Stomach (tissue), 4 donors: ENCODE results near the gene NLGN1.

Experiments used
- POLR2AphosphoS5 ChIP-seq, 3 donors: sonication (generic); formaldehyde crosslinking; IDR thresholded peaks; one replicate each; pipeline ENCODE4 v1.6.1; 2016; ENCODE audit warnings: antibody characterized with exemption in 3 of 3
- TF ChIP-seq, protein P1 (sequence below), 7 experiments: fragments of 450-650 bp in 4 of 7; fragments of 200-600 bp in 3 of 7; sonication (generic) in 3 of 7; IDR thresholded peaks; one replicate each; pipeline ENCODE4 v1.5.1; 2016 to 2019; ENCODE audit warnings: antibody characterized with exemption in 7 of 7, control low read depth in 2 of 7, mild to moderate bottlenecking in 1 of 7

DNA sequence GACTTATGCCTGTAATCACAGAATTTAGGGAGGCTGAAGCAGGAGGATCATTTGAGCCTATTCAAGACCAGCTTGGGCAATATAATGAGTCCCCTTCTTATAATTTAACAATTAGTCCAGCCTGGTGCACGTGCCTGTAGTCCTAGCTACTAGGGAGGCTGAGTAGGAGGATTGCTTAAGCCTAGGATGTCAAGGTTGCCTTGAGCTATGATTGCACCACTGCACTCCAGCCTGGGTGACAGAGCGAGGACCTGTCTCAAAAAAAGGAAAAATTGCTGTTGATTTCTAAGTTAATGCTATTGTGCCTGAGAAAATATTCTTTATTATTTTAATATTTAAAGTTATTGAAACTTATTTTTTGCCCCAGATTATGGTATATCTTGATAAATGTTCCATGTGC is 159.0 kb downstream of the NLGN1 start:
- TF ChIP-seq, protein P1, sequence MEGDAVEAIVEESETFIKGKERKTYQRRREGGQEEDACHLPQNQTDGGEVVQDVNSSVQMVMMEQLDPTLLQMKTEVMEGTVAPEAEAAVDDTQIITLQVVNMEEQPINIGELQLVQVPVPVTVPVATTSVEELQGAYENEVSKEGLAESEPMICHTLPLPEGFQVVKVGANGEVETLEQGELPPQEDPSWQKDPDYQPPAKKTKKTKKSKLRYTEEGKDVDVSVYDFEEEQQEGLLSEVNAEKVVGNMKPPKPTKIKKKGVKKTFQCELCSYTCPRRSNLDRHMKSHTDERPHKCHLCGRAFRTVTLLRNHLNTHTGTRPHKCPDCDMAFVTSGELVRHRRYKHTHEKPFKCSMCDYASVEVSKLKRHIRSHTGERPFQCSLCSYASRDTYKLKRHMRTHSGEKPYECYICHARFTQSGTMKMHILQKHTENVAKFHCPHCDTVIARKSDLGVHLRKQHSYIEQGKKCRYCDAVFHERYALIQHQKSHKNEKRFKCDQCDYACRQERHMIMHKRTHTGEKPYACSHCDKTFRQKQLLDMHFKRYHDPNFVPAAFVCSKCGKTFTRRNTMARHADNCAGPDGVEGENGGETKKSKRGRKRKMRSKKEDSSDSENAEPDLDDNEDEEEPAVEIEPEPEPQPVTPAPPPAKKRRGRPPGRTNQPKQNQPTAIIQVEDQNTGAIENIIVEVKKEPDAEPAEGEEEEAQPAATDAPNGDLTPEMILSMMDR (IDR thresholded peaks at IDR 0.05): no peak
- TF ChIP-seq POLR2AphosphoS5 (IDR thresholded peaks at IDR 0.05): no peak
